ENCODE results near the gene DISC1.

DNA sequence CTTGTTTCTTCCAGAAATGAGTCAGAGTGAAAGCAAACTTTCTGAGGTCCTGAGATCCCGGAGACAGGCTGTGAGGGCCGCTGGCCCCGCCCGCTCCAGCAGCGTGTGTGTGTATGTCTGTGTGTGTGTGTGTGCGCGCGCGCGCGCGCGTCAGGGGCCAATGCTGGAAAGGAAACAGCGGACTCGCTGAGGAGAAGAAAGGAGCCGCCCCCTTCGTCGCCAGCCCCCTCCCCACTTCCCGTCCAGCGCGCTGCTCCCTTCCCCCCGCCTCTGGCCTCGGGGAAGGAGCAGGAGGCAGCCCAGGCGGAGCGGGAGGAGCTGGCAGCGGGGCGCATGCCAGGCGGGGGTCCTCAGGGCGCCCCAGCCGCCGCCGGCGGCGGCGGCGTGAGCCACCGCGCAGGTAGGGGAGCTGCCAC lies at the start of gene DISC1:
- TF ChIP-seq CEBPB (IDR thresholded peaks at IDR 0.05), result no peak
- peak; percentile 96 for TF ChIP-seq ZBTB7A (IDR thresholded peaks at IDR 0.05; ENCODE audit: low read depth)
- TF ChIP-seq, protein P1, sequence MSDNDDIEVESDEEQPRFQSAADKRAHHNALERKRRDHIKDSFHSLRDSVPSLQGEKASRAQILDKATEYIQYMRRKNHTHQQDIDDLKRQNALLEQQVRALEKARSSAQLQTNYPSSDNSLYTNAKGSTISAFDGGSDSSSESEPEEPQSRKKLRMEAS (IDR thresholded peaks at IDR 0.05), result peak; percentile 34; the same call in 1 of the 2 replicates
- no peak for TF ChIP-seq FOXM1 (IDR thresholded peaks at IDR 0.05; ENCODE audit: borderline replicate concordance, low read depth)
- no peak for TF ChIP-seq CREB1 (IDR thresholded peaks at IDR 0.05; ENCODE audit: low read depth)
- TF ChIP-seq TEAD4 (IDR thresholded peaks at IDR 0.05), result no peak
- no peak for TF ChIP-seq EGR1 (IDR thresholded peaks at IDR 0.05)
- TF ChIP-seq YY1 (IDR thresholded peaks at IDR 0.05; ENCODE audit: low read depth), result no peak
- no peak for TF ChIP-seq EP300 (IDR thresholded peaks at IDR 0.05; ENCODE audit: borderline replicate concordance)

Data from Ishikawa (cell line).